Measurements from ENCODE around the gene ENTHD1.

The ENTHD1 gene

GRCh38 chr22:39728236-39728860 lies 165.2 kb downstream of the ENTHD1 start:
- DNase-seq: no peak

DNA sequence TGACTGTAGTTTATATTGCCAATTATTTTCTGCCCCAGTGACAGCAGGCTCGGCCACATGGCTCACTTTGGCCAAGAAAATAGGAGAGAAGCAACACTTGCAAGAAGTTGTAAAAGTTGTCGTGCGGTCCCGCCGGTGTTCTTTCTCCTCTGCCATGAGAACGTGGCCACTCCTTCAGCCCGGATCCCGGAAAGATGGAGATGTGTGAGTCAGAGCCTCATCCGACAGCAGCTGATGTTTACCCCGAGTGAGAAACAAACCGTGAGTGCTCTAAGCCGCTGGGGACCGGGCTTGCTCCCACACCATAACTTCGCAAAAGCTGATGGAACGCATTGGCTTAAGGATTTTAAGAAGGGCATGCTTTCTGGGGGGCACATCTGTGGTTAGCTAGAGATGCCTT lies 166.0 kb downstream of the ENTHD1 start:
- DNase-seq: no peak

- peak; percentile 14 for DNase-seq
Measured at GRCh38 chr22:39725351-39726035, 168.1 kb downstream of the ENTHD1 start.

DNA sequence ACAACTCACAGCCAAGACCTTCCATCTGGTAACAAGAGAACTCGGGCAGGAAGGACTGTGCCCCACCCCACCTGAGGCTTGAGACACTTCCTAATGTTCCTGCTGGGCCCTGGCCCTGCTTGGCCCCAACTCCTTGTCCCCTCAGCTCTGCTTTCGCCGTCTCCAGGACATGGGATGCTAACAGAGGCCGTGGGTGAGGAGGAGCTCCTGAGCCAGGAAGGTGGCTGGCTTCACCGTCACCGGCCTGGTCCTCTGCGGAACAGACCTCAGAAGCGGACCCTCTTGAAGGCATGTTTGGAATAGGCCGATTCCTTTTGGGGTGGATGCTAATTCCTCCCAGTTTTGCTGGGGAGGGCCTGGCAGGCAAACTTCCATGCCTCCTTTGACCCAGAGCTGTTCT lies 168.7 kb downstream of the ENTHD1 start:
- no peak for DNase-seq

DNA sequence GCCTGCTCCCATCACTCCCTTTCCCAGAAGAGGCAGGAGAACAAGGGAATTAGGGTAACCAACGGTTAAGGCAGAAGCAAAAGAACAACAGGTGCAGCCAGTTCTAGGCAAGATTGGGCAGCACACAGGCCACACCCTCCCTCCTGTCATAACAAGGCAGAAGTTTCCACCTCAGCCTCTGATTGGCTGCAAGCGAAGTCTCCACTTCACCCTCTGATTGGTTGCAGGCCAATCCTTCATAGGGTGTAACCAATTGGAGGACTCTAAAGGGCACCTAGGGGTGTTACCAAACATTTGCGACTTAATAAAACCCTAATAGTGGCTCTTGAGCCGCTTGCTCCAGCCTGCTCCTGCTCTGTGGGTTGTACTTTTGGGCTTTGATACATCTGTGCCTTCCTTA lies 169.2 kb downstream of the ENTHD1 start:
- no peak for DNase-seq

- DNase-seq: no peak
Measured at GRCh38 chr22:39723899-39724351, 169.6 kb downstream of the ENTHD1 start.

GRCh38 chr22:39723463-39723862 lies 170.1 kb downstream of the ENTHD1 start:
- no peak for DNase-seq

GRCh38 chr22:39722501-39722900 lies 171.1 kb downstream of the ENTHD1 start:
- no peak for DNase-seq

DNA sequence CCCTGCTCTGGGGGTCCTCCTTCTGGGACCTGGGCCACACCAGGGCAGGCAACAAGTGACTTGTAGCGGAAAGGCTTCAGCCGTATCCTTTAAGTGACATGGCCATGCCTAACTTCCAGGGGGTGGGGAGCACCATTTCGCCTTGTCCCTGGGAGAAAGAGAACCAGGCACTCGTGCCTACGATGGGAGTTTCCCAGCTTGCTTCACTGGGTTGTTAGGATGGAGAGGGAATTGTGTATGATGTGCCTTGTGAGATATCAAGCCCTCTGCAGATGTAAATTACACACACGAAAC lies 171.6 kb downstream of the ENTHD1 start:
- no peak for DNase-seq

DNA sequence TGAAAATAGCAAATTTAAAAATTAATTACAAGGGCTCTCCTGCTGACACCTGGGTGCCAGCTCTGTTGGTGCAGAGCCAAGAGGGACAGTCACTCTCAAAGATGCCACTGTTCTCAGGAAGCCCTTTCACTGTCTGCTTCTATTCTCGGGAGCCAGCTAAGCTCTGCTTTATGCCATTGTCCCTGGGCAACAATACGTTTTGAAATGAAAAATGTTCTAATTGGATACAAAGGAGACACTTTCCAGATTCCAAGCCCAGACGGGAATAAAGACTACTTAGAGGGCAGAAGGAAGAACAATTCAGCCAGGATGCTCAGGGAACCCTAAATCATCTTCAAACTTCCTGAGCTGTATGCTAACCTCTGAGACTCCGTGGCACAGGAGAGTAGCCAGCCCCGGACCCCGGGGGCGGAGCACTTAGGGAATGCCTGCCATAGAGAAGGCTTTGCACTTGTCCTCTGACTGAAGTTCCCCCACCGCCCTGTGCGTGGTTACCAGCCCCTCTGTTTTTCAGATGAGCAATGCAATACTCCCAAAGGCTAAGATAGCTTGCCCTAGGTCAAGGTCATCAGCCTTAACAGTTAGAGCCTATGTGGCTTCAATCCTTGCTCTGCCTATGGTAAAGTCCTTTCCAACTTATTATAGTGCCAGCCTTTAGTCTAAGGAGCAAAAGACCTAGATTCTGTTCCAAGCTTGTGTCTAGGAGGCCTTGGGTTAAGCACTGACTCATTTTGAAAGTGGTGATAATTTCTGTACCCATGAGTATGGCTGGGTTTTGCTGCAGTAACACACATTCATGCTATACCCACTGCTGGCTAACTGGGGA lies 172.1 kb downstream of the ENTHD1 start:
- DNase-seq: no peak

DNA sequence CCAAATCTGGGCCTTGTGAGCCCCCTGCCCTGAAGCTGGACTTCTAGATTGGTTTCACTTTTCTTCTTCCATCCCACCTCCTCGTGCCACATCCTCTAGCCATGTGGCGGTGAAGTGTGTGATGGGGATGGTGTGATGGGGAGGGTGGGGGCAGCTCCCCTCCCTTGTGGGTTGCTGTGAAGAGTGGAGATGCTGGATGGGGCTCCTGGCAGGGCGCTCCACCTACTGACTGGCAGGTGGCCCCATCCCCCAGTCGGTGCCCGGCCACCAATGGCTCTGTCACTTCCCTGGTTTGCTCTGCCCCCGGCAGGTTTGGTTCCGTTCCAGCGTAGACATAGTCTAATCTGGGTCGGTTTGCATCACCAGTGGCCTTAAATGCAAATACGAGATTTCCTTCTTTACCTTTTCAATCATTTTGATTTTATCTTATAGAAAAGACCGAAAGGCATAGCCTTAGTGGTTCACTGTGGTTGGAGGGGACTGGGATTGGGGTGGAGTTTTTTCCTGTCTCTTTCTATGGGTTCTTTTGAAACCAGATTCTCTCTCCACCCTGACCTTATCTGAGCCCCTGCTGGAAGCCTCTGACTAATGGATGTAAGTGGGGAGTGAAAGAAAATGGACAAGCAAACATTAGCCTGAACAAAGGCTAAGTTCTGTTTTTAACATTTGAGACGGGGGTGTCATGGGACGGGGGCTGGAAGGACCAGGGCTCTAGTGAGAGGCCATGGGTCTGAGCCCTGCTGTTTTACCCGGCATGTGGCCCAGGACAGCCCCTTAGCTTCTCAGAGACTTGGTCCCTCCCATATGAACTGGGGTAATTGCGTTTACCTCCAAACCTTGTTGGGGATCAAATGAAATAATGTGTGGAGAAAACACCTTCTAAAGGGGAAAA lies 173.8 kb downstream of the ENTHD1 start:
- DNase-seq: no peak

DNA sequence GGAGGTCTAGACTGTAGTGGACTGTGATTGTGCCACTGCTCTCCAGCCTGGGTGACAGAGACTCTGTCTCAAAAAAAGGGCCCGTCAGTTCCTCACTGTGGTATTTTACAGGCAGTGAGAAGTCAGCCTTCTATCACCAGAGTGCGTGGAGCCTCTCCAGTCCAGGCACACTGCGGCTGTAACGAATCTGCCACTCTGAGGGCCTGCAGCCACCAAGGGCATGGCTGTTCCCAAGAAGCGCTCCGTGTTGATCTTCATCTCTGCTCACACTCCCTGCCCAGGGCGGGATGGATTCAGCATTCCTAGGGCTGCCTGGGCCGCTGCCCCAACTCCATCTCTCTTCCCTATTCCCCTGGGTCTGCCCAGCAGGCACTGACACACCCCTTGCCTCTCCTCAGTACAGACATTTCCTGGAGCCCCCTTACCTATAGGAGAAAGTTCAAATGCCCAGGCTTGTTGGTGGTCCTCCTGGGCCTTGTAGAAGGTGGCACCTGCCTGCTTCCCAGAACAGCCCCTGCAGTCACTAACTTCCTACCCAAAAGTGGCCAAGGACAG lies 174.6 kb downstream of the ENTHD1 start:
- no peak for DNase-seq

GRCh38 chr22:39718206-39718605 lies 175.4 kb downstream of the ENTHD1 start:
- DNase-seq: no peak

- no peak for DNase-seq
Measured at GRCh38 chr22:39717099-39717498, 176.5 kb downstream of the ENTHD1 start.

GRCh38 chr22:39716534-39716933 lies 177.0 kb downstream of the ENTHD1 start:
- no peak for DNase-seq

DNA sequence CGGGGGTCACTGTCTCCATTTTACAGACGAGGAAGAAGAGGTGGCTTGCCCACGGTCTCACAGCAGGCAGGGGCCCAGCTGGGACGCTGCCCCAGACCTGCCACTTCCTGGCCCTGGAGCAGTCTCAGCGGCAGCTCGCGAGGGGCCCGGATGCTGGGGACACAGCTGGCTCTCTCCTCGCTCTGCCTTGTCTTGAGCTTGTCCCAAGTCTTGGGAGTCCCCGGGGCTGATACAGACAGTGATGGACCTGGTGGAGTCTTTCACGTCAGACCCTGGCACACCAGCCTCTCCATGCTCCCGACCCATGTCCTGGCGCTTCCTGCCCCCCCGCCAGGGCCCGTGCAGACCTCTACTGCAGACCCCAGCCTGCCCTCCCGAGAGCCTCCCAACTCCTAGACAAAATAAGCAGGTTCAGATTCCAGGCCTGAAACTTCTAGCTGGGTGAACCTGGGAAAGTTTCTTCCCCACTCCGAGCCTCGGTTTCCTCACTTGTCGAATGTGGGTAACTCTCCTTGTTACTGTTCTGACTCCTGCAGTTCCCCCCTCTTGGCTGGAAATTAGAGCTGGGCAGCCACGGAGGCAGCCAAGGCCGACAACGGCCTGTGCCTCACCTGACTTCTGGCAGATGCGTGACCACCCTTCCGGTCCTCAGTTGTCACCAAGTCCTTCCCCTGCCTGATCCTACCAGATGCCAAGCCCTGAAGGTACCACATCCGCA lies 177.6 kb downstream of the ENTHD1 start:
- DNase-seq: no peak

DNA sequence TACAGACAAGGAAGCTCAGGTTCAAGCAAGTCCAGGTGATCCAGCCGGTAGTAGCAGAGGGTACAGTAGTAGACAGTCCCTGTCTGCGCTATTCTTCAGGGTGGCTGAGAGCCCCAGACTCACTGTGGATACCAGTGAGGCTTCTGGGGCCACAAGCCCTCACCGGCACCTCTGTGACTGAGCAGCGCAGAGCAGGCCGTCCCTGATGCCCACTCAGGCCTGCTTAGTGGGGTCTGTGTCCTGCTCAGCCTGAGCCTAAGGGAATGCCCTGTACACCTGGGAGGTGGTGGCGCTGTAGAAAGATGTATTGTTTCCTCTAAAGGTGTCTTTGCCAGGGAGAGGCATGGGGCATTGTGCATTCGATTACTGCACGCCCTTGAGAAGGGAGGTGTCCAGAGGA lies 179.2 kb downstream of the ENTHD1 start:
- no peak for DNase-seq

DNA sequence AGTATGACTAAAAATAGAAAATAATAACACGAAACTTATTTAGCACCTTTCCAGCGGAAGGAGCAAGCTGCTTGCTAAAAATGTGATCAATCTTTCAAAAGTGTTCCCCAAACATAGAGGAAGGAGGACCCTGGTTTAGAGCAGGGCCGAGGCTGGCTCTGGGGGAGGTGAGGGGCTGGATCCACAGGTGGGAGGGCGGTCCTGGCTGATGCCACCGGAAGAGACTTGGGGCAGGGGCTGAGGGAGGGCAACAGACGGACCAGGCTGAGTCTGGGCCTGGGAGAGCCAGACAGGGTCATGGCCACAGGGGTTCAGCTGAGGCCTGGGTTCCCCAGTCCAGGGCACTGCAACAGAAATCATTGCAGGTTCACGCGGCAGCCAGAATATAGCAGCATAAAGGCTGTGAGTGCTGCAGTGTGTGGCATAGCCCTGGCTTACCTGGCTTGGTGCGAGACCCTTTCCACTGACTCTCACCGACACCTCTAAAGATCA lies 179.7 kb downstream of the ENTHD1 start:
- no peak for DNase-seq

- no peak for DNase-seq
Measured at GRCh38 chr22:39712751-39713525, 180.6 kb downstream of the ENTHD1 start.

DNA sequence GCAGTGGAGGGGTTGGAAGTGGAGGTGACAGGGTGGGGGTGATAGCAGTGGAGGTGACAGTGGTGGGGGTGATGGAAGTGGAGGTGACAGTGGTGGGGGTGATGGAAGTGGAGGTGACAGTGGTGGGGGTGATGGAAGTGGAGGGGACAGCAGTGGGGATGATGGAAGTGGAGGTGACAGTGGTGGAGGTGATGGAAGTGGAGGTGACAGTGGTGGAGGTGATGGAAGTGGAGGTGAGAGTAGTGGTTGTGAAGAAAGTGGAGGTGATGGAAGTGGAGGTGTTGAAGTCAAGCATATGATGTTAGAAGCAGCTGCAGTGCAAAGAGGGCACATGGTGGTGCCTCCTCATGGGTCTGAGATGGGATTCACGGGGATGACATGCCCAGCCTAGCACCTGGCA lies 181.5 kb downstream of the ENTHD1 start:
- DNase-seq: no peak
